Measurements from ENCODE around the gene SYK. TPM values are rescaled to one million over a fixed set of nuclear protein-coding genes. Genes with fewer than 3 reads are reported as not detected.
"Not testable (repeated sequence)": the region's sequence is repeated elsewhere in the genome, so short reads cannot be mapped to it uniquely, and the experiment has no call there.

Gene SYK
- polyA plus RNA-seq, 3 donors: 5.4 to 7.4 (median 6.1) TPM

- 74 to 87% (median 75%) methylated on average over 4 of the region's 4 CpGs for WGBS, 3 donors
These were observed 11.8 kb upstream of the SYK start for GRCh38 chr9:90789862-90790261.

GRCh38 chr9:90793024-90793423, 8.6 kb upstream of the SYK start:
- 95% methylated on average over 3 of the region's 3 CpGs; no CpG with 5 or more reads in 2 of the 3 donors for WGBS, 3 donors
- not testable (repeated sequence) for H3K27ac ChIP-seq (ENCODE audit: low read depth, low read length)

More at GRCh38 chr9:90789862-90790261, 11.8 kb upstream of the SYK start:
- no peak overlapping the region for H3K27ac ChIP-seq (ENCODE audit: low read depth, low read length)

- H3K27ac ChIP-seq (ENCODE audit: low read depth, low read length): no peak overlapping the region
- WGBS, 3 donors: 86 to 97% (median 90%) methylated on average over 2 of the region's 2 CpGs
These were observed 7.9 kb upstream of the SYK start for GRCh38 chr9:90793729-90794128.

- WGBS, 3 donors: 53 to 65% (median 63%) methylated on average over 3 of the region's 3 CpGs
- H3K27ac ChIP-seq (ENCODE audit: low read depth, low read length): no peak overlapping the region
These were observed 6.5 kb upstream of the SYK start for GRCh38 chr9:90795084-90795483.

- 51 to 91% (median 69%) methylated on average over 5 of the region's 5 CpGs for WGBS, 3 donors
- no peak overlapping the region for H3K27ac ChIP-seq (ENCODE audit: low read depth, low read length)
These were observed 5.7 kb upstream of the SYK start for GRCh38 chr9:90795871-90796317.

- no peak overlapping the region for H3K27ac ChIP-seq (ENCODE audit: low read depth, low read length)
- WGBS, 3 donors: 57 to 88% (median 71%) methylated on average over 5 of the region's 5 CpGs
These were observed 2.3 kb upstream of the SYK start for GRCh38 chr9:90799271-90799852.

GRCh38 chr9:90801973-90802322, 329 bp downstream of the SYK start:
- 1 to 9% (median 4%) methylated on average over 29 of the region's 29 CpGs for WGBS, 3 donors
- peak overlapping the region; percentile 51 for H3K27ac ChIP-seq (ENCODE audit: low read depth, low read length)

- WGBS, 3 donors: 55 to 57% (median 56%) methylated on average over 3 of the region's 3 CpGs
- no peak overlapping the region for H3K27ac ChIP-seq (ENCODE audit: low read depth, low read length)
These were observed 867 bp downstream of the SYK start for GRCh38 chr9:90802386-90802985.

- WGBS, 3 donors: 36 to 66% (median 54%) methylated on average over 3 of the region's 3 CpGs
- no peak overlapping the region for H3K27ac ChIP-seq (ENCODE audit: low read depth, low read length)
These were observed 2.4 kb downstream of the SYK start for GRCh38 chr9:90803860-90804593.

GRCh38 chr9:90805006-90805996, 3.7 kb downstream of the SYK start:
- 52 to 81% (median 61%) methylated on average over 6 of the region's 6 CpGs for WGBS, 3 donors
- H3K27ac ChIP-seq (ENCODE audit: low read depth, low read length): no peak overlapping the region

GRCh38 chr9:90807006-90807405, 5.4 kb downstream of the SYK start:
- WGBS, 3 donors: 85 to 92% (median 88%) methylated on average over 3 of the region's 3 CpGs
- no peak overlapping the region for H3K27ac ChIP-seq (ENCODE audit: low read depth, low read length)

GRCh38 chr9:90808398-90808797, 6.8 kb downstream of the SYK start:
- H3K27ac ChIP-seq (ENCODE audit: low read depth, low read length): no peak overlapping the region
- WGBS, 3 donors: 47 to 82% (median 66%) methylated on average over 6 of the region's 6 CpGs

GRCh38 chr9:90808890-90809685, 7.5 kb downstream of the SYK start:
- 59 to 92% (median 65%) methylated on average over 8 of the region's 8 CpGs for WGBS, 3 donors
- no peak overlapping the region for H3K27ac ChIP-seq (ENCODE audit: low read depth, low read length)

- H3K27ac ChIP-seq (ENCODE audit: low read depth, low read length): no peak overlapping the region
- WGBS, 3 donors: 58 to 77% (median 69%) methylated on average over 4 of the region's 4 CpGs
These were observed 9.1 kb downstream of the SYK start for GRCh38 chr9:90810691-90811090.

GRCh38 chr9:90813046-90813445, 11.4 kb downstream of the SYK start:
- 88 to 91% (median 89%) methylated on average over 8 of the region's 8 CpGs for WGBS, 3 donors
- H3K27ac ChIP-seq (ENCODE audit: low read depth, low read length): no peak overlapping the region

GRCh38 chr9:90813523-90813922, 11.9 kb downstream of the SYK start:
- WGBS, 3 donors: 93 to 100% (median 98%) methylated on average over 2 of the region's 2 CpGs
- H3K27ac ChIP-seq (ENCODE audit: low read depth, low read length): no peak overlapping the region

- H3K27ac ChIP-seq (ENCODE audit: low read depth, low read length): no peak overlapping the region
- 86 to 96% (median 91%) methylated on average over 4 of the region's 4 CpGs for WGBS, 3 donors
These were observed 12.7 kb downstream of the SYK start for GRCh38 chr9:90814355-90814754.

Data from adipose tissue (tissue), 3 donors.